ENCODE data around the gene CLMN.
A peak's percentile ranks its signal among the peaks of the same experiment; 100 is the strongest.

CLMN gene

DNA sequence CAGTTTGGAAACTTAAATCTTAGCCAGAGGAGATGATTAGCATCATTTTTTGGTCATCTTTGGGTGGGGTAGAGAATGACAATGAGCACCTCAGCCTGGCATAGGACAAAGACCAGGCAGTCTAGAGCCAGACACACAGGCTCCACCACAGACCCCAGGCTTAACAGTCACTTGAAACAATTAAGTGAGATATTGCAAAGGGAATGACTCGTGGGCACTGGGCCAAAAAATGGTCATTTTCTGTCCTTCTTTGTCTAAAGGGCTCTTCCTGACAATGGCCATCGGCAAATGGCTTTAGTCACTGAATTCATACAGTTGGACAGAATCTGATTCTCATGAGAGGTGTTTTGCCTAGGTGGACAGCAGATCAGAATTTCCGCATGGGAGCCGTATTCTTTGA lies 84.4 kb downstream of the CLMN start:
- no peak for DNase-seq

DNA sequence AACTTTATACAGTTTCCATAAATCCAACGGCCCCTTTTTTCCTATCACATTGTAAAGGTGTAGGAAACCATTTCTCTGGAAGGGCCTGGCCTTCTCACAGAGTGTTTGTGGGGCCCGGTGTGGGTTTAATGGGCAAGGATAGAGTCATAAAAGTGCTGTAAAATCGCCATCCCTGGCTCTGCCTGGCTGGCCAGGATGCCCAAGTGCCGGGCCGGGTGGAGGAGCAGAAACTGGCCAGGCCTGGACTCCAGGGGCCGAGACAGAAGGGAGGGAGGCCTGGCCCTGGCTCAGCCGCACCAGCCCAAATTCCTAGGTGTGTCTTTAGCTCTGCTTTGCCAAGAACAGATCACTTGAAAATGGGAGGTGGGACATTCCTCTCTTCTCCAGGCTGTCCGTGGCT lies 85.3 kb downstream of the CLMN start:
- DNase-seq, result no peak

DNA sequence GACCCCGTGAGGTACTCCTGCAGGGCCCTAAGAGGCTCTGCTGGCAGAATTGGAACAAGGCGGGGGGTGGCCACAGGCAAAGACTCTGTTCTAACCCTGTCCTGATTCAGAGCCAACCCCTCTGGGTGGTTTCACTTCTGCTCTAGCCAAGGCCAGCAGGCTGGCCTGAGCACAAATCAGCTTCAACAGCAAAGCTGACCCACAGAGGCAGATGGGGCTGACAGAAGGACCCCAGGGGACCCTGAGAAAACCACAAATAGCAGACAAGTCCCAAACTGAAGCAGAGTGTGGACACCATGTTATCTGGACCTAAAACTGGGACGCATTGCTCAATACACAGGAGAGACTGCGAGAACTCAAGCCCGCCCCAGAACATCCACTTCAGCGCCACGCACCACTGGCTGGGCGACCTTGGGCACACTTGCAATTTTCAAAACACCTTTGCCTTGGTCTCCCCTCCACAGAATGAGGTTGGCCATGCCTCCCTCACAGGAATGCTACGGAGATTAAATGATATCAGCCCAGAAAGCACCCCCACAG lies 85.9 kb downstream of the CLMN start:
- no peak for DNase-seq

DNA sequence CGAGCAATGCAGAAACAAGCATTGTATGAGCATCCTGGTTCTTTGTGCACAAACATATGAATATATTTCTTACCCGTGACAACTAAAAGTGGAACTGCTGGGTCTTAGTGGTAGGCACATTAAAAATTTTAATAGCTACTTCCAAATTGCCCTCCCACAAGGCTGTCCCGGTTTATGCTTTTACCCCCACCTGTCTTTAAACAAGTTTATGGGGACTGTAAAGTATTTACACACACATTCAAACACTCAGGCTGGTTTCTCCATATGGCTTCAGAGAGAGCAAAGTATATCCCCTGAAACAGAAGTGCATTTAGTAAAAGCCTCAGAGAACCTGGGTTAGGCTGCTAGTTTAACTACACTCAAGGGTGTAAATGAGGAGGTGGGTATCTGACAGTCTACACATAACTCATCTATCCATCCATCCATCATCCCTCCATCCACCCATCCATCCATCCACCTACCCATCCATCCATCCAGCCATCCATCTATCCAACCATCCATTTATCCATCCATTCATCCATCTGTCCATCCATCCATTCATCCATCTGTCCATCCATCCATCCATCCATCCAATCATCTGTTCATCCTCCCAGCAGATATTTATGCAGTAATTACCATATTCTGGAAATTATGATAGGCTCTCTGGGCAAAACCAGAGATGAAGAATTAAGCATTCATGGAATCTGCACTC lies 86.7 kb downstream of the CLMN start:
- no peak for DNase-seq

DNA sequence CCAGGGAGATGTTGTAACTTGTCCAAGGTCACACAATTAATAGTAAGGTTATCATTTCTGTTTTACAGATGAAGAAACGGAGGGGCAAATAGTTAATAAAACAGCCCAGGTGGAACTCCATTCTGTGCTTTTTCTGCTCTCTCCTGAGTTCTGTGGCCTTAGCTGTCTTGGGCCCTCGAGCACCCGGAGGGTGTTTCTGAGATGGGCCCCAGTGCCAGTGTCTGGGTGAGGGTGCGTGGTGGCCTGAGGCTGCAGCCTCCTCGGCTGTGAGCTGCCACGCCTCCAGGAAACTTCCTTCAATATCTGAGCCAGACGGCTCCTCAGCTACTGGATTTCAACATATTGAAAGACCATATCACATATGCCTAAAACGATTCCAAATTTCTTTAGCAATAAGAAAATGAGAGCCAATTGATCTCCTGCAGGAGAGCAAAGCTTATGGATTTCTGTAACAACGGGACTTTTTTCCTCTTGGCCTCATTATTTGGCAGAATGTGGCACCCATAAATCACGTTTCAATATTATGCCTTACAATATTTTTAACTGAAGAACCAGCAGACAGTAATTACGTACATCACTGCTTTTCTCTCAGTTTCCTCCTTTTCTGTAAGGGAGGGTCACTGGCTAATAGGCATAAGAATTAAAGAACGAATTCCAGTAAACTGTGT lies 87.6 kb downstream of the CLMN start:
- no peak for DNase-seq

DNA sequence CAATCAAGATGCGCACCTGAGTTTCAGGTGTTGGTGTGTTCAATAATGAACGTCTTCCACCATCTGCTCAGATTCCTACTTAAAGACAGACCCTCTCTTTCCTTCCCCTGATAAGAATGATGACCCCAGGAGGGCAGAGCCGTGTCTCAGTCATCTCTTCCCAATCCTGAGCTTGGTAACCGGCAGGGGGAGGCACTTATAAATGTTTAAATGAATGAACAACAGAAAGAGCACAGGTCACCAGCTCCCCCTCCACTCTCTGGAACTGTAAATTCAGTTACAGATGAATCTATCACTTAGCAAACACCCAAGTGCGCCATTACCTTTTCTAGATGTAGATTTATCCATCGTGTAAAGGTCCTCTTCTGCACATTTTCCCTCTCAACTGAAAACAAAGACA lies 90.0 kb downstream of the CLMN start:
- no peak for DNase-seq

DNA sequence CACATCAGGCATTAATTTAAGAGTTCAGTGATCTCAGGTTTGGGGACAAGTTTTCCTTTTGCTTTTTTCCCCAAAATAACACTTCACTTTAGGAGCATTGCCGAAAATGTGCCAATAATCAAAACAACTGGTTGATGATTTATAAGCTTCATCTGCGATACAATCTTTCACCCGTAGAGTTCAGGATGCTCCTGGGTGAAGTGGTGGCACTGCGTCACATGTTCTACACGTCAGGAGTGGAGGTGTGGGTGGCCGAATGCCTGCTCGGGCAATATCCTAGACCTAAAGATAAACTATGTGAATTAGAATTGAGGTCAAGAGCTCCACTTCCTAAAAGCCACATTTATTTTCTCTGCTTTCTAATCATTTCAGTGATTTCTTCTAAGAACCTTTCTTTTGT lies 91.5 kb downstream of the CLMN start:
- peak; percentile 27 for DNase-seq

DNA sequence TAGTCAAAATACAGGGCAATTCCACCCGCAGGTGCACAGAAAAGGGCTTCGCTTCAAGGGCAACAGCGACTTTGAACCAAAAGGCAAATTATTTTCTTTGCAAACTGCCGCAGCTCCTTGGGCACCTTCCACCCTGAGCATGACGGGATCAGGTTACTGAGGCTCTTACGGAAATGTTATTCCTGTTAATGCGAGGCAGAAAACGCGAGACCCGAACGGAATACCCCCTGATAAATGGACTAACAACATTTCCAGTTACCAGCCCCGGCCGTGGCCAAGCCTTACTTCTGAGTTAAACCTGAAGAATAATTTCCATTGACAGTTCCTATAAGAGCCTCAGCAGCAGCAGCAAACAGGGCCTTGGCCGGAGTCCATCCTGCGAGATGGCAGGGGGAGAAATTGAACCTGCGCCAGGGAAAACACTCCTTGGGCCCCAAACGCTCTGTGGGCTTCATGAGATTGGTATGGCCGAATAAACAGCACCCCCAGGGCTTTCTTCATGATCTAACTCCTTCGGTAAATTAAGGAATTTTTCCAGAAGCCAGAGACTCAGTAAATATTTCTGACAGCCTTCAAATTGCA lies 92.3 kb downstream of the CLMN start:
- peak; percentile 95 for DNase-seq

DNA sequence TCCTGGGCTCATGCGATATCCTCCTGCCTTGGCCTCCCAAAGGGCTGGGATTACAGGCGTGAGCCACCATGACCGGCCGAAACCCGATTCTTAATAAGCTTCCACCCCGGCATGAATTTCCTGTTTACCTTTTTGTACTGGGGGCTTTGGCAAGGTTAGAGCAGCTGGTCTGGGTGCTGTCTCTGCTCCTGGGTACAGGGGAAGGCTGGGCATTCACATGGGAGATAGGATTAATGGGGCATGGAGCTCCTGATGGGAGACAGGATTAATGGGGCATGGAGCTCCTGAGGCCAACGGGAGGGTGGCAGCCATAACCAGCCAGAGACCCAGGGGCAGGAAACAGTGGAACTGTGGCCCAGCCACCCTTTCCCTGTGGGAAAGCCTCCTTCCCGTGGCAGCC lies 92.9 kb downstream of the CLMN start:
- DNase-seq, result peak; percentile 95

DNA sequence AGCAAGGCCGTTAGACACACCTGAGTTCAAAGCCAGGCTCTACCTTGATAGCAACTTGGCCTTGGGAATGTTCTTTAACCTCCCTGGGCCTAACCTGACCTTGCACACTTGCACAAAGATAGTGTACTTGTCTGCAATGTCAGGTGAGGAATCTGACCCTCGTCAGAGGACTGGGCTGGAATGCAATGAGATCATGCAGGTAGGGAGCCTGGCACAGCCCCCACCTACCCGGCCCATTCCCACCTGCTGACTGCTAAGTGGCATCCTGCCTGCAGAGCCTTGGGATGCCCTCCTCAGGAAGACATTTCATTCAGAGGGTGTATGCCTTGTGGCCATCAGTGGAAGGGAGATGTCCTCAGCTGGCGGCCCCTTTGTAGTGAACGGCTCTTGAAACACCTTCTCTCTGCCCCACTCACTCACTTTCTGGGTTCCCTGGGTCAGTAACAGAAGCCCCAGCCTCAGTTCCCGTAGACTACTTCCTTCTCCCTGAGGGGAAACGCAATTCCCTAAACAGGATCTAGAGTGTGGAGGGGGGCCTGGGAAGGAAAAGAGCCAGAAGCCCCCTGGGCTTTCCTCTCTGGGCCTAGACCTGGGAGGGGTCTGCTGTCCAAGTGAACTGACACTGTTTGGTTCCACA lies 94.3 kb downstream of the CLMN start:
- no peak for DNase-seq

DNA sequence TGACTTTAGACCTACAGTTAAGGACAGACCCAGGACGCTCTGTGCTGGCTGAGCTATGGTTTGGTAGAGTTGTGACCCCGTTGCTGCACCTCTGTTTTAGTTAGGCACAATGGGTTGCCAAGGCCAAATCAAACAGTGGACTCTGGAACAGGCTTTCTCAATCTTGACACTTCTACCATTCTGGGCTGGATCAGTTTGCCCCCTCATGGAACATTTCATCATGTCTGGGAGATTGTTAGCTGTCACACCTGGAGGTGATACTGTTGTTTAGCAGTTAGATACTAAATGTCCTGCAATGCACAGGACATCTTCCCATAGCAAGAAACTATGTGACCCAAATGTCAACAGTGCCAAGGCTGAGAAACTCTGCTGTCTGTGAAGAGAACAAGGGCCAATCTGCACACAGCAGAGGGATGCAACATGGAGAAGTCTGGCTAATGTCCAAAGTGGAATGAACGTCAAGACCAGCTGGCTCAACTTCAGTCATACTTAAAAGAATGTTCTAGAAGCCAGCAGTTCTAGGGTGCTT lies 96.8 kb downstream of the CLMN start:
- DNase-seq, result no peak

DNA sequence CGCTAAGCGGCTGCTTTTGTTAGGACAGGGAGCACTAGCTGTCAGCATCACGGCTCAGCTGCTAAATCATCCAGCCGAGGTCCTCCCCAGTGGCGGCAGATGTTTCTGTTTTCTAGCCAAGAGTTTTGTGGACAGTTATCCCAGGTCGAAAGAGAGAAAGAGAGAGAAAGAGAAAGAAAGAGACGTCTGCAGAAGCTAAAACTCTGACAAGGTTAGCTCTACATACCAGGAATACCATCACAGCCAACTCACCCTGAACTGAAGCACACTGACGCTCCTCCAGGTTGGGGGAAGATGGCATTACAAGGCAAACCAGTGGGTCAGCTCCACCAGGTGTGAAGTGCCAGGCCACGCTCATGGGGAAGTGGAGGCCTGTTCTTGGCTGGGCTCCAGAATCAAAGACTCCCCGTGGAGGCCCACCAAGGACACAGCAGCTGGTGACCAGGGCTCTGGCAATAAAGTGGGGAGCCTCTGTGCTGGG lies 97.5 kb downstream of the CLMN start:
- no peak for DNase-seq

DNA sequence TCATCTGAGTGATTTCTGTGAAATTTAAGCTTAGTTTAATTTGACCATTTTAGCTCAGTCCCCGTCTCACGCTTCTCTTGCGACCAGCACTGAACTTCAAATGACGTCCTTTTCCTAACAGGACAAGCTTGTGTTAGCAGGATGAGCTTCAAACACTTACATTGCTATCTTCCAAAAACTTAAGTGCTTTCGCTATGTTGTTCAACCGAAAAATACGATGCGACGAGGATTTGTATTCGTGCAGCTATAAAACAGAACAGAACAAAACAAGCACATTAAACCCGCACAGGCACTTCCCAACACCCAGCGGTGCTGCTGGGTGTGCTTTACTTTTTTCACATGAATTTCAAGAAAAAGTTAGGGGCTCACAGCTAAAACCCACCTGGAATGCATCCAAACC lies 98.2 kb downstream of the CLMN start:
- DNase-seq, result no peak

DNA sequence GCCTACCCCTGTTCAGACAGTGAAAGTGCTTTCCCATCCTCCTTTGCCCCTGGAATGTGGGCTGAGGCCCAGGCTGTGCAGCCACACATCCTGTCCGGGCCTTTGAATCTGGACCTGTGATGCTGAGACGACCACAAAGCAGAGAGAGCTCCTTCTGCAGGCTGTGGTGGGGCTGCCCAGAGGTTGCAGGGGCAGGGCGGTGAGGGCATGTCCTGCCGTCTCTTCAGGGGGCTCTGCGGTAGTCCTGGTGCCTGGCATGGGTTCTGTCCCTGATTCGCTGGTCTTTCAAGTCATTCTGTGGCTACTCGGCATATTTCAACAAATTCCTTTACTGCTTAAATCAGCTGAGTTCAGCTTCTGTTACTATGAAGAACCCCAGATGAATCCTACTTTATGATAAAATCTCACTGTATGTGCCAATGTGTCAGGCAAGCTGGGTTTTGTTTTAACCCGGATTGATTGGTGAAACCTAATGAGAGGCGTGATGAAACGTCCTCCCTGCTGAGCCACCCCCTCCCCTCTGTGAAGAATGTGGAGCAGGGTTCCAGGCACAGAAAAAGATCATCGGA lies 99.0 kb downstream of the CLMN start:
- DNase-seq, result no peak

DNA sequence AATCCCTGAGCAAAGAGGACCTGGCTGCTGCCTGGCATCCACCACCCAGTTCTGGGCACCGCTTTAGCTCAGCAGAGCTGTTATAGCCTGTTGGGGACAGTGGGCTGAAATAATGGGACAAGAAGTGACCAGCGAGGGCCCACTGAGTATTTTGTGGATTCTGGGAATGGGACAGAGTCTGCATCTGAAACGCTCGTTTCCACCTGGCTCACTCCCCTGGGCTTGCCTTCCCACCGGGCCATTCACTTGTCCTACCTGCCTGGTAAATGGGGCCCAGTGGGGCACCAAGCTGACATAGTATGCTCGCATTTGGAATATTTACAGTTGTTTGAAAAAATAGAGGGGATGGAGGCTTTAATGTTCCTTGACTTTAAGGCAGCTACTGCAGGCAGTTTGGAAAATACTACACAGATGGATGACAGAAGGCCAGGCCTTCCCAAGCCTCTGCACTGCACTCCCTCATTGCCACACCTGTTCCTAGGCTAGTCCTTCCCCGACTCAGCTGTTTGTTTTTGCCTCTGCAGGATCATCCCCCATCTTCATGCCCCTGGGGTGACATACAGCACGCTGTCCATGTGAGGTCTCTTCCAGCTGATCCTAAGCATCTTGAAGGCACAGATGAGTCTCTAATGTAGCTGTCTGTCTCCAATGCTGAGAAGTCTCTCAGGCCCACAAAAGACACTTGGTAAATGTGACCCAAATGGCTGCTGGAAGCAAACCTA lies 101.1 kb downstream of the CLMN start:
- DNase-seq, result no peak

DNA sequence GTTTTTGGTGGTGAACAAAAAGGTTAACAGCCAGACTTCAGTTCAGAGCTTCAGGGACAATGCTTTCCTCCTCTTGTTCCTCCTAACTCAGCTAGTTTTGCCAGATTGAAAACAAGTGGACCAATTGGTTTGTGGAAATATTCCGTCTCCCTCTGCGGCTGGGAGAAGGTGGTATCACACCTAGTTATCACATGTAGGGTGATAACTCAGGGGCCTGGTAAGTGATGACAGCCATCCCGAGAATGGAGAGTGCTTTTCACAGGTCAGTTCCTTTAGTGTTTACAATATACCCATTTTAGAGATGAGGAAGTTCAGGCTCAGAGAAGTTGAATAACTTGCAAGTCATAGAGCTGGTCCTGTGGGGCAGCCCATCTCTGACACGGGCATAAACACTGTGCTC lies 101.7 kb downstream of the CLMN start:
- DNase-seq, result no peak

DNA sequence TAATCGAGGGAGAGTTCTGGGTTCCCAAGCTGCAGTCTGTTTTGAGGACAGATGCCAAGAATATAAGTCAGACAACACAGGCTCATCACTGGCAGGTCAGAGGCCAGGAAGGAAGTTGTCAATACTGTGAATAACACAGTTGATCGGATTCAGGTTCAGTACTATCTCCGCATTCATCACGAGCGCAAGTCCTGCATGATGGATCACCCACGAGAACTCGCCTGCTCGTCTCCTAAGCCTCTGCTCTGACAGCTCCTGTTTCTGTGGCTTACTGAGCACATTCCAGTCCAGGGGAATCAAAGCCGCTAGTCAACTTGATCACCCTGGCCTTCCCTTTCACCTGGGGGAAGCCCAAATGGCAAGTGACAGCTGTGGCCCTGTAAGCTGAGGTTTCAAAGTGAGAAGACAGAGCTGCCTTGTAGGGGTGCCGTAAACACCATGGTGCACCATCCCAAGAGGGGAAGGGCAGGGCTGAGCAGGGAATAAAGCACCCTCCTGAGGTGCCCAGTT lies 102.3 kb downstream of the CLMN start:
- DNase-seq, result no peak

DNA sequence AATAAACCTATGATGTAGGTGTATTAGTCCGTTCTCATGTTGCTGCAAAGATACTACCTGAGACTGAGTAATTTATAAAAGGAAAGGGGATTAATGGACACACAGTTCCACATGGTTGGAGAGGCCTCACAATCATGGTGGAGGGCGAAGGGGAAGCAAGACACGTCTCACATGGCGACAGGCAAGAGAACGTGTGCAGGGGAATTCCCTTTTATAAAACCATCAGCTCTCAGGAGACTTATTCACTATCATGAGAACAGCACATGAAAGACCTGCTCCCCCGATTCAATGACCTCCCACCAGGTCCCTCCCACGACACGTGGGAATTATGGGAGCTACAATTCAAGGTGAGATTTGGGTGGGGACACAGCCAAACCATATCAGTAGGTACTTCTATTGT lies 103.7 kb downstream of the CLMN start:
- DNase-seq, result no peak

DNA sequence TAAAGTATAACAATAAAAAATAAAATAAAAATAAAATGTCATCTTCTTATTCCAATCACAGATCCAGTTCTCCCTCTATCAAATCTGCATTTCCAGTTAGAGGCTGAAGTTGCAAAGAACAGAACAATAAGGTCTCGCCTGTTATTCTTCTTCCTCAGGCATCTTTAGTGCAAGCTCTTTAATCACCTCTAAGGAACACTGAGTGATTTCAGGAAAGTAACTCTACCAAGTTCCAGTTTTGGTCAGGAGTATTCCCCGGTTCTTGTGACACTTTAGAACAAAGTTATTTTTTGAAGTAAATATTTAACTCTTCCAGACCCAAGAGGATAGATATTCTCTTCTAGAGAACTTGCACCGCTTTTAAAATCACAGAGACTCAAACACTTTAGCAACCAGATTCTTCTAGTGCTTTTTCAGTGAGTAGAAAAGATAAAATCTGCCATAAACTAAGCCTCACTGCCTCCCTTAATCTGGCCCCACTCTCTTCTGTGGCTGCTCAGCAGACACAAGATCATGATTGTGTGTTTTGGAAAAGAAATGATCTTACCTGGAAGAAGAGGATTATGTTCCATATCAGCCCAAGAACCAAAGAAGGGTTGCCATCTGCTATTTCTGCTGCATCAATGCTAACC lies 104.5 kb downstream of the CLMN start:
- DNase-seq, result no peak

DNA sequence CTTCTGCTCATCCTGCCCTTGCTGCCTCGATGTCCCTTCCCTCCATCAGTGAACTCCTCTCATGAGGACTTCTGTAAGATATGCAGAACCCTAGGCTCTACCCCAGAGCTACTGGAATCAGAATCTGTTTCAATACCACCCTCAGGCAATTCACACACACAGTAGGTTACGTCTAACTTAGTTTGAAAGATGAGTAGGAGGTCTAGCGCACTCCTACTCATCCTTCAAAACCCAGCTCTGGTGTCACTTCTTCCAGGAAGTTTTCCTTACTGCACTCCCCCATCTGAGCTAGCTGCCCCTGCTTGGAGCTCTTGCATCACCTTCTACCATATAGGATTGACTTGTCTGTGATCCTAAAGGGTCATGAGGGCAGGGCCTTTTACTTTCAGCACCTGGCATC lies 105.9 kb downstream of the CLMN start:
- no peak for DNase-seq

DNA sequence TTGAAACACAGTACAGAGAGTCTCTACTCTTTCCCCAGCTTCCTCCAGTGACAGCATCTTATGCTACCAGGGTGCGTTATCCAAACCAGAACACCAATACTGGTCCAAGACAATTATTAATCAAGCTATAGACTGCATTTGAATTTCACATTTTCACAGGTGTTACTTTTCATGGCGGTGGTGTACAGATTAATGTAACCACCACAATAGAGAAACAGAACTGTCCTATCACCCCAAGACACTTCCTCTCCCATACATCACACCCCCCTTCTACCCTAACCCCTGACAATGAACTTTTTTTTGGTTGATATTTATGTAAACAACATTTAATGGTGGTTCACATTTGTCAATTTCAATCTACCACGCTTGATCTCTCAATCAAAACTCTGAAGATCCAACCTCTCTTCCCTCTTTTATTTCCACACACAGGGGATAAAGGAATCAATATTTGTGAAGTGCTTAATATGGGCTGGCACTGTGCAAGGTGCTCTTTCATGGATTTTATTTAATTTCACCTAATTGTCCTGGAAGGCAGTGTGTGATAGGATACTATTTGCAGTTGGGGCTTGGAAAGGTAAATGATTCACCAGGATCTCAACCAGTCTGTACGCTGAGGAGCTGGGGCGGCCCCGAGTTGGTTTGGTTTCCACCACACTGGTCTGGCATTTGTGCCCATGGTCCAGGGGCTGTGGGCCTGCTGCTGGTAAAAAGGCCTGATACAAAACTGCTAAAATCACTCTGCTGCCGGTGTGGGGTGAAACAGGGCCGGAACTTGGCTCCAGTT lies 107.8 kb downstream of the CLMN start:
- DNase-seq, result peak; percentile 35

Measured in NCI-H1092 treated with DMSO at 0.1 percent for 48 hours (cell line).